Kidney (tissue), 14 donors: ENCODE results near the gene LRRN4CL. TPM values are rescaled to one million over a fixed set of nuclear protein-coding genes. Genes with fewer than 3 reads are reported as not detected.
"Not testable (repeated sequence)": the region's sequence is repeated elsewhere in the genome, so short reads cannot be mapped to it uniquely, and the experiment has no call there.

ENCODE experiments used
- DNase-seq, 5 donors: peaks; one replicate each; pipeline ENCODE4 v3.0.0-alpha.2; 2013 to 2020
- FAIRE-seq: peaks from 2 replicates; lab custom pipeline; 2012; peaks lifted over from hg19 to GRCh38; lab: Jason Lieb, UNC
- H3K27ac ChIP-seq, 2 donors: one replicate each; pipeline ENCODE4 v1.7.0; 2013; ENCODE audit warnings: low read depth in 2 of 2, low read length in 2 of 2, inconsistent platforms in 1 of 2
- H3K27me3 ChIP-seq: one replicate; pipeline ENCODE4 v1.7.1; 2013; ENCODE audit warnings: low read length, inconsistent platforms; ENCODE audit not compliant: control insufficient read depth, insufficient read depth
- H3K36me3 ChIP-seq, 3 donors: one replicate each; pipeline versions ENCODE4 v1.7.0 to v1.7.1; 2013; ENCODE audit warnings: low read length in 3 of 3, control low read depth in 1 of 3, inconsistent platforms in 1 of 3; ENCODE audit not compliant: insufficient read depth in 3 of 3, control insufficient read depth in 2 of 3
- H3K4me1 ChIP-seq, 3 donors: one replicate each; pipeline versions ENCODE4 v1.7.0 to v1.7.1; 2013; ENCODE audit warnings: low read length in 3 of 3, inconsistent platforms in 1 of 3, low read depth in 1 of 3; ENCODE audit not compliant: control insufficient read depth in 2 of 3, insufficient read depth in 2 of 3
- H3K4me3 ChIP-seq, 3 donors: one replicate each; pipeline versions ENCODE4 v1.7.0 to v1.8.1; 2013; ENCODE audit warnings: low read length in 3 of 3, control low read depth in 1 of 3, inconsistent platforms in 1 of 3
- H3K9ac ChIP-seq, 3 donors: one replicate each; pipeline versions ENCODE4 v1.7.0 to v1.7.1; 2013; ENCODE audit warnings: low read length in 3 of 3, control low read depth in 1 of 3, inconsistent platforms in 1 of 3
- H3K9me3 ChIP-seq, 3 donors: one replicate each; pipeline versions ENCODE4 v1.7.0 to v1.7.1; 2013; ENCODE audit warnings: low read length in 3 of 3, control low read depth in 1 of 3, inconsistent platforms in 1 of 3; ENCODE audit not compliant: control insufficient read depth in 2 of 3, insufficient read depth in 1 of 3
- intact Hi-C: fragments of 100-400 bp; cut with DNase I; formaldehyde crosslinking; loops from one replicate; pipeline ENCODE4 v1.11.1; 2022
- polyA plus RNA-seq: library from polyadenylated mRNA; stranded (reverse); fragments of 350-450 nt; fragmentation: Illumina TruSeq; extraction: RNeasy Lipid Tissue Mini Kit (QIAGEN cat#74804); gene quantifications from one replicate; pipeline ENCODE4 v1.2.3, GENCODE V29; 2014; ENCODE audit warnings: low read depth, low replicate concordance; ENCODE audit not compliant: insufficient read depth
- total RNA-seq: library from RNA; stranded (reverse); fragmentation: NEBNext Ultra II Directional; extraction: Animal tissue kit (Norgen Biotek cat#: 25700); gene quantifications from one replicate; pipeline ENCODE4 v1.2.1, GENCODE V29; 2021
- TF ChIP-seq, protein P1 (sequence below): IDR thresholded peaks from 3 replicates; pipeline ENCODE4 v1.5.1; 2012; ENCODE audit warnings: mild to moderate bottlenecking, moderate library complexity, borderline replicate concordance; ENCODE audit not compliant: insufficient read depth; ENCODE audit errors: extremely low read depth
- donor health status: control.
- donor health status: control.
- donor health status: control.
- donor health status: control.
- donor health status: control.
- donor health status: DM: yes; HTN: yes; CAD: no.
- donor health status: Normal renal cell carcinoma (clear cell type).

LRRN4CL gene
- total and polyA plus RNA-seq, 2 donors from 2014 or later = 0.58 to 1.2 TPM

DNA sequence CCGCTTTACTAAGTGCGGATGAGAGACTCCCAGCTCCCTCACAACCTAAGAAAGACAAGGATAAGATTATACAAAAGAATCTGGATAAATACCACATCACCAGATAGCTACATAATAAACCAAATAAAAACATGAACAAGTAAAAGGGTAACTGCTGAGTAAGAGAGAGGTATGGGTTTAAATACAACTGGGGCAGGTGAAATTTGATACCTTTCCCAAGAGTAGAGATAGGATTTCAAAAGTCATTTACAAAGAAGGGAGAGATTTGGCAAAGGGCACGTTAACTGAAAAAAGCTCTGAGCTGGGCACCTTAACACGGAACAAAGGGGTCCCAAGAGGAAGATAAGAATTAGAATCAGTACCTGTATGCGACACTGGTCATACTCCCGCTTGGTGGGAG, 12.2 kb downstream of the LRRN4CL start:
- intact Hi-C loops = no loop called here
- H3K27ac ChIP-seq = no peak overlapping the region
- DNase-seq (no peak), FAIRE-seq (no peak)
- no peak overlapping the region for H3K4me3 ChIP-seq
- no peaks in the 10 kb centered on the region for H3K27me3 ChIP-seq
- no peaks in the 10 kb centered on the region for H3K9me3 ChIP-seq
- TF ChIP-seq, protein P1, sequence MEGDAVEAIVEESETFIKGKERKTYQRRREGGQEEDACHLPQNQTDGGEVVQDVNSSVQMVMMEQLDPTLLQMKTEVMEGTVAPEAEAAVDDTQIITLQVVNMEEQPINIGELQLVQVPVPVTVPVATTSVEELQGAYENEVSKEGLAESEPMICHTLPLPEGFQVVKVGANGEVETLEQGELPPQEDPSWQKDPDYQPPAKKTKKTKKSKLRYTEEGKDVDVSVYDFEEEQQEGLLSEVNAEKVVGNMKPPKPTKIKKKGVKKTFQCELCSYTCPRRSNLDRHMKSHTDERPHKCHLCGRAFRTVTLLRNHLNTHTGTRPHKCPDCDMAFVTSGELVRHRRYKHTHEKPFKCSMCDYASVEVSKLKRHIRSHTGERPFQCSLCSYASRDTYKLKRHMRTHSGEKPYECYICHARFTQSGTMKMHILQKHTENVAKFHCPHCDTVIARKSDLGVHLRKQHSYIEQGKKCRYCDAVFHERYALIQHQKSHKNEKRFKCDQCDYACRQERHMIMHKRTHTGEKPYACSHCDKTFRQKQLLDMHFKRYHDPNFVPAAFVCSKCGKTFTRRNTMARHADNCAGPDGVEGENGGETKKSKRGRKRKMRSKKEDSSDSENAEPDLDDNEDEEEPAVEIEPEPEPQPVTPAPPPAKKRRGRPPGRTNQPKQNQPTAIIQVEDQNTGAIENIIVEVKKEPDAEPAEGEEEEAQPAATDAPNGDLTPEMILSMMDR = no peak
- H3K4me1 ChIP-seq = peaks cover 0 to 14% (median 8%) of the 10 kb centered on the region in 3 donors
- no peak overlapping the region for H3K9ac ChIP-seq
- H3K36me3 ChIP-seq = peaks cover 0 to 5% (median 2%) of the 10 kb centered on the region in 3 donors

DNA sequence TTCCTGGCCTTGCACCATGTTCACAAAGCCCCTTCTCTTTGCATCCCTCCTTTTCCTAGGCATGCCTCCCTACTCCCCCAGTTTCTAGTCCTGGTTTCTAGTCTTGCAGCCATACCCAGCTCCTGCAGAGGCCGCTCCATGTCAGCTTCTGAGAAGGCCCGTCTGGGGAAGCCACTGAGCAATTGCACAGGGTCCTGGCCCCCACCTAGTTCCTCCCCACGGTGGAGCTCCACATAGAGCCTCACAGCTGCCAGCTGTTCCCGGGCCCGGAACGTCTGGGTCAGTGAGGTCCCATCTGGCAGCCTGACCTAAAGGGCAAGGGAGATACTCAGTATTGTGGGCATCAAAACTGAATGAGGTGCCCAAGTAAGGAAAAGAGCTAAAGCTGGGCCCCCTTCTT, 12.6 kb downstream of the LRRN4CL start:
- H3K36me3 ChIP-seq = peaks cover 0 to 5% (median 2%) of the 10 kb centered on the region in 3 donors
- no peak overlapping the region for H3K27ac ChIP-seq
- H3K9ac ChIP-seq = no peak overlapping the region
- no peak for FAIRE-seq
- H3K27me3 ChIP-seq = no peaks in the 10 kb centered on the region
- H3K9me3 ChIP-seq = no peaks in the 10 kb centered on the region
- TF ChIP-seq, protein P1 = no peak
- peaks cover 0 to 14% (median 8%) of the 10 kb centered on the region in 3 donors for H3K4me1 ChIP-seq
- intact Hi-C loops = no loop called here
- DNase-seq = no peak
- no peak overlapping the region for H3K4me3 ChIP-seq

DNA sequence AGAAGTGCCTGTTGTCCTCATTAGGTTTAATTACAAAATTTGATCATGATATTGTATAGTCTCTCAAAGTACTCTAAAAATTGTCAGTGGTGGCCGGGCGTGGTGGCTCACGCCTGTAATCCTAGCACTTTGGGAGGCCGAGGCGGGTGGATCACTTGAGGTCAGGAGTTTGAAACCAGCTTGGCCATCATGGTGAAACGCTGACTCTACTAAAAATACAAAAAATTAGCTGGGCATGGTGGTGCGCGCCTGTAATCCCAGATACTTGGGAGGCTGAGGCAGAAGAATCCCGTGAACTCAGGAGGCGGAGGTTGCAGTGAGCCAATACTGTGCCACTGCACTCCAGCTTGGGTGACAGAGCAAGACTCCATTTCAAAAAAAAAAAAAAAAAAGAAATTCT, 13.9 kb downstream of the LRRN4CL start:
- DNase-seq, FAIRE-seq, H3K27ac ChIP-seq, H3K36me3 ChIP-seq, H3K9me3 ChIP-seq, H3K27me3 ChIP-seq, intact Hi-C loops, H3K4me3 ChIP-seq, H3K9ac ChIP-seq: not testable (repeated sequence)
- peaks cover 0 to 17% (median 8%) of the 10 kb centered on the region in 3 donors for H3K4me1 ChIP-seq

DNA sequence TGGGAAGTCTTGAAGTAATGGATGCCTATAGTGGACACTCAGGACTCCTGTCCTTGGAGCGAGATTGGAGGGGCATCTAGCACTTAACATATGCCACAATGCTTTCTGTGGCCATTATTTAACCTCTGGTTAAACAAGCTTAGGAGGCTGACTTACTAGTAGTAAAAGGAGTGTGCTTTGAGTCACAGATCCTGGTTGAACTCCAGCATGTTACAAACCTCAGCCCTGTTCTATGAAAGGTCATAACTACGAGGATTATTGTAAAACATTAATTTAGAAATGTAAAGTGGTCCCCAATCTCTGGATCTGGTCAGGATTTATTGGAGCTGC, 16.2 kb downstream of the LRRN4CL start:
- H3K9ac ChIP-seq = peak overlapping the region in 1 of 3 donors; percentile 10
- peaks cover 0 to 5% (median 2%) of the 10 kb centered on the region in 3 donors for H3K36me3 ChIP-seq
- no peaks in the 10 kb centered on the region for H3K9me3 ChIP-seq
- peak overlapping the region in 1 of 3 donors; percentile 98 for H3K4me3 ChIP-seq
- peaks cover 0 to 14% (median 5%) of the 10 kb centered on the region in 3 donors for H3K4me1 ChIP-seq
- DNase-seq (no peak), FAIRE-seq (no peak)
- TF ChIP-seq, protein P1 = no peak
- intact Hi-C loops = no loop called here
- H3K27me3 ChIP-seq = no peaks in the 10 kb centered on the region
- H3K27ac ChIP-seq = no peak overlapping the region
